A673 (cell line): Measurements from ENCODE around the gene ACLY. TPM values are rescaled to one million over a fixed set of nuclear protein-coding genes. Genes with fewer than 3 reads are reported as not detected.
"Not testable (repeated sequence)": the region's sequence is repeated elsewhere in the genome, so short reads cannot be mapped to it uniquely, and the experiment has no call there.

Source experiments
- BruUV-seq: library from RNA; stranded (reverse); fragments of 400-500 nt; replicated peaks from 2 replicates; lab custom pipeline; 2021; lab: Mats Ljungman, UMichigan
- CTCF ChIA-PET: fragments of 300-600 bp; sonication (Branson Sonifier 250); formaldehyde crosslinking; loops from one replicate; lab custom pipeline; 2022; ENCODE audit warnings: antibody characterized with exemption; lab: Charles Lee
- POLR2A ChIA-PET: fragments of 300-600 bp; sonication (Branson Sonifier 250); formaldehyde crosslinking; loops from one replicate; lab custom pipeline; 2022; ENCODE audit warnings: antibody characterized with exemption; ENCODE audit not compliant: low non-redundant PET; lab: Charles Lee
- DNase-seq: peaks from one replicate; pipeline ENCODE4 v3.0.0-alpha.2; 2015; ENCODE audit warnings: low spot score
- H3K27ac ChIP-seq: fragments of 200-600 bp; sonication (generic); 2 replicates; pipeline ENCODE4 v1.5.1; 2016; ENCODE audit warnings: mixed run types, low read depth, mild to moderate bottlenecking, mixed read lengths, antibody characterized with exemption, low read length; ENCODE audit not compliant: poor library complexity, severe bottlenecking
- H3K27me3 ChIP-seq: fragments of 200-600 bp; sonication (generic); replicated peaks from 2 replicates; pipeline ENCODE4 v1.6.1; 2017; ENCODE audit warnings: mixed run types, low read depth, mild to moderate bottlenecking, mixed read lengths, antibody characterized with exemption, low read length; ENCODE audit not compliant: insufficient read depth, poor library complexity
- H3K36me3 ChIP-seq: fragments of 200-600 bp; sonication (generic); 2 replicates; pipeline ENCODE4 v1.6.1; 2016; ENCODE audit warnings: mixed run types, mild to moderate bottlenecking, mixed read lengths, antibody characterized with exemption, low read length; ENCODE audit not compliant: insufficient read depth, poor library complexity, severe bottlenecking
- H3K4me1 ChIP-seq: fragments of 200-600 bp; sonication (generic); 2 replicates; pipeline ENCODE4 v1.6.1; 2017; ENCODE audit warnings: mixed run types, mild to moderate bottlenecking, mixed read lengths, antibody characterized with exemption, low read length; ENCODE audit not compliant: insufficient read depth, poor library complexity, severe bottlenecking
- H3K4me3 ChIP-seq: fragments of 200-600 bp; sonication (generic); 2 replicates; pipeline ENCODE4 v1.5.1; 2016; ENCODE audit warnings: low read depth, mixed run types, mild to moderate bottlenecking, mixed read lengths, low read length; ENCODE audit not compliant: poor library complexity, severe bottlenecking
- H3K9me3 ChIP-seq: fragments of 200-600 bp; sonication (generic); 2 replicates; pipeline ENCODE4 v1.6.1; 2016; ENCODE audit warnings: mixed run types, low read depth, mild to moderate bottlenecking, mixed read lengths, antibody characterized with exemption, low read length; ENCODE audit not compliant: poor library complexity, severe bottlenecking
- EZH2 ChIP-seq: fragments of 200-600 bp; sonication (generic); IDR thresholded peaks from 2 replicates; pipeline ENCODE4 v1.6.1; 2017; ENCODE audit warnings: borderline replicate concordance, low read depth, mild to moderate bottlenecking, mixed read lengths, antibody characterized with exemption, low read length; ENCODE audit not compliant: poor library complexity, severe bottlenecking
- intact Hi-C: fragments of 100-400 bp; cut with micrococcal nuclease; formaldehyde crosslinking; loops from one replicate; pipeline ENCODE4 v1.10.0; 2022; ENCODE audit not compliant: unreplicated experiment
- total RNA-seq: library from RNA; stranded (reverse); gene quantifications from 2 replicates; pipeline ENCODE4 v1.2.3, GENCODE V29; 2021
- TF ChIP-seq, protein P1 (sequence below): fragments of 300-800, 200-600 bp; sonication (generic); conservative IDR thresholded peaks from 2 replicates; pipeline ENCODE4 v1.5.1; 2017; ENCODE audit warnings: low read depth, mild to moderate bottlenecking, antibody characterized with exemption, low read length, moderate library complexity, mixed read lengths

Gene ACLY
- total RNA-seq, 1 experiment from 2014 or later = 175 TPM

- ChIA-PET POLR2A (no interaction called here), CTCF (no interaction called here)
- H3K4me3 ChIP-seq = no peak overlapping the region
- no peak for DNase-seq
- H3K4me1 ChIP-seq = no peaks in the 10 kb centered on the region
- no peak for TF ChIP-seq EZH2
- TF ChIP-seq, protein P1, sequence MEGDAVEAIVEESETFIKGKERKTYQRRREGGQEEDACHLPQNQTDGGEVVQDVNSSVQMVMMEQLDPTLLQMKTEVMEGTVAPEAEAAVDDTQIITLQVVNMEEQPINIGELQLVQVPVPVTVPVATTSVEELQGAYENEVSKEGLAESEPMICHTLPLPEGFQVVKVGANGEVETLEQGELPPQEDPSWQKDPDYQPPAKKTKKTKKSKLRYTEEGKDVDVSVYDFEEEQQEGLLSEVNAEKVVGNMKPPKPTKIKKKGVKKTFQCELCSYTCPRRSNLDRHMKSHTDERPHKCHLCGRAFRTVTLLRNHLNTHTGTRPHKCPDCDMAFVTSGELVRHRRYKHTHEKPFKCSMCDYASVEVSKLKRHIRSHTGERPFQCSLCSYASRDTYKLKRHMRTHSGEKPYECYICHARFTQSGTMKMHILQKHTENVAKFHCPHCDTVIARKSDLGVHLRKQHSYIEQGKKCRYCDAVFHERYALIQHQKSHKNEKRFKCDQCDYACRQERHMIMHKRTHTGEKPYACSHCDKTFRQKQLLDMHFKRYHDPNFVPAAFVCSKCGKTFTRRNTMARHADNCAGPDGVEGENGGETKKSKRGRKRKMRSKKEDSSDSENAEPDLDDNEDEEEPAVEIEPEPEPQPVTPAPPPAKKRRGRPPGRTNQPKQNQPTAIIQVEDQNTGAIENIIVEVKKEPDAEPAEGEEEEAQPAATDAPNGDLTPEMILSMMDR = no peak
- H3K27ac ChIP-seq = no peak overlapping the region
- intact Hi-C loops = loop anchor here (10.0 kb wide), 1 partner anchor 145 kb away; the partner anchor contains the start of gene HAP1
- BruUV-seq = no TSS peak
- no peaks in the 10 kb centered on the region for H3K9me3 ChIP-seq
- H3K36me3 ChIP-seq = peaks cover 43% of the 10 kb centered on the region
- no peaks in the 10 kb centered on the region for H3K27me3 ChIP-seq
These were observed 38.6 kb downstream of the ACLY start for GRCh38 chr17:41880130-41880529.

- H3K27me3 ChIP-seq, H3K9me3 ChIP-seq, H3K4me1 ChIP-seq, intact Hi-C loops, BruUV-seq, POLR2A ChIA-PET, DNase-seq, H3K27ac ChIP-seq, H3K4me3 ChIP-seq, CTCF ChIA-PET: not testable (repeated sequence)
- peaks cover 52% of the 10 kb centered on the region for H3K36me3 ChIP-seq
These were observed 44.5 kb downstream of the ACLY start for GRCh38 chr17:41874293-41874670.

- Histone ChIP-seq H3K4me3 (no peak overlapping the region), H3K4me1 (no peaks in the 10 kb centered on the region), H3K9me3 (no peaks in the 10 kb centered on the region), H3K27ac (no peak overlapping the region), H3K36me3 (peaks cover 49% of the 10 kb centered on the region), H3K27me3 (no peaks in the 10 kb centered on the region)
- no peak for TF ChIP-seq EZH2
- TF ChIP-seq, protein P1 = no peak
- no peak for DNase-seq
- intact Hi-C loops = no loop called here
- ChIA-PET POLR2A (no interaction called here), CTCF (no interaction called here)
- BruUV-seq = no TSS peak
These were observed 45.0 kb downstream of the ACLY start for GRCh38 chr17:41873559-41874292.

DNA sequence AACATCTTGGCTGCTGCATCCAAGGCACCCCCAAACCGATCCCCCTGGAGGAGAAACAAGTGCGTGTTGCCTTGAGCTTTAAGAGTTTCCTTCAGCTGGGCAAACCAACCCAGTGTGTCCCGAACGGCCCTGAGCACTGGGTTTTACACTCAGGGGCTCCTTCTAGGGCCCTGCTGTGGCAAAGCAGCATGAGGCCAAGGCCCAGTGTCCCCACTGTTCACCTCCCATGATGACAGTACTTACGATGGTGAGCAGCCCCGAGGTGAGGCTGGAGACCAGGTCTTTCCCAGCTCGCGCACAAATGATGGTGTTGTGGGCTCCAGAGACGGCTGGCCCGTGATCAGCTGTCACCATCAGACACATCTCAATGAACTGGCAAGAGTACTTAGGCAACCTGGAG lies 47.0 kb downstream of the ACLY start:
- ChIA-PET CTCF (no interaction called here), POLR2A (no interaction called here)
- Histone ChIP-seq H3K4me1 (no peaks in the 10 kb centered on the region), H3K9me3 (no peaks in the 10 kb centered on the region), H3K27me3 (no peaks in the 10 kb centered on the region), H3K4me3 (no peak overlapping the region), H3K27ac (no peak overlapping the region), H3K36me3 (peaks cover 53% of the 10 kb centered on the region)
- BruUV-seq = no TSS peak
- no peak for TF ChIP-seq EZH2
- no peak for DNase-seq
- intact Hi-C loops = no loop called here
